Epithelial cell of prostate (primary cell): ENCODE measurements around the gene RNU5D-1.
"Not testable (repeated sequence)": the region's sequence is repeated elsewhere in the genome, so short reads cannot be mapped to it uniquely, and the experiment has no call there.

Experiments used
- DNase-seq: peaks from one replicate; pipeline ENCODE4 v3.0.0-alpha.2; 2011; ENCODE audit warnings: low read depth, low spot score
- H3K27ac ChIP-seq: fragments of 450-650 bp; 2 replicates; pipeline ENCODE4 v1.5.1; 2017; ENCODE audit warnings: mild to moderate bottlenecking

RNU5D-1 gene

GRCh38 chr1:44730741-44731512 is at the start of gene RNU5D-1:
Gene RNU5D-1 (minus strand): TSS chr1:44731170.
- H3K27ac ChIP-seq, result peak within 1 kb of the TSS; percentile 97
- peak; percentile 97 for DNase-seq

- DNase-seq, result no peak
- H3K27ac ChIP-seq, result no peak overlapping the region
These were observed 49.7 kb upstream of the RNU5D-1 start for GRCh38 chr1:44780583-44781121.

GRCh38 chr1:44778705-44779576 is 48.0 kb upstream of the RNU5D-1 start:
- H3K27ac ChIP-seq, result peak overlapping the region; percentile 89
- no peak for DNase-seq

- no peak for DNase-seq
- H3K27ac ChIP-seq, result peak overlapping the region; percentile 89
These were observed 47.1 kb upstream of the RNU5D-1 start for GRCh38 chr1:44777969-44778635.

- H3K27ac ChIP-seq, result peak overlapping the region; percentile 89
- no peak for DNase-seq
These were observed 46.6 kb upstream of the RNU5D-1 start for GRCh38 chr1:44777547-44777946.

GRCh38 chr1:44776730-44777068 is 45.7 kb upstream of the RNU5D-1 start:
- no peak for DNase-seq
- peak overlapping the region; percentile 89 for H3K27ac ChIP-seq

- no peak for DNase-seq
- H3K27ac ChIP-seq, result peak overlapping the region; percentile 89
These were observed 45.2 kb upstream of the RNU5D-1 start for GRCh38 chr1:44775930-44776729.

- DNase-seq, result peak; percentile 76
These were observed 44.3 kb upstream of the RNU5D-1 start, which contains the start of gene RPS8 for GRCh38 chr1:44775078-44775929. Gene RPS8 (plus strand): TSS chr1:44775540. CDS start chr1:44775597, 57 bp downstream.

GRCh38 chr1:44766421-44766820 is 35.5 kb upstream of the RNU5D-1 start:
- not testable (repeated sequence) for H3K27ac ChIP-seq, DNase-seq

More at GRCh38 chr1:44775078-44775929, 44.3 kb upstream of the RNU5D-1 start, which contains the start of gene RPS8:
- peak within 1 kb of the TSS; percentile 89 for H3K27ac ChIP-seq

GRCh38 chr1:44760876-44761275 is 29.9 kb upstream of the RNU5D-1 start:
- H3K27ac ChIP-seq, result no peak overlapping the region
- no peak for DNase-seq

GRCh38 chr1:44759077-44759476 is 28.1 kb upstream of the RNU5D-1 start:
- no peak for DNase-seq
- H3K27ac ChIP-seq, result no peak overlapping the region

GRCh38 chr1:44757420-44757819 is 26.4 kb upstream of the RNU5D-1 start:
- no peak overlapping the region for H3K27ac ChIP-seq
- DNase-seq, result no peak

- no peak overlapping the region for H3K27ac ChIP-seq
- no peak for DNase-seq
These were observed 16.9 kb upstream of the RNU5D-1 start for GRCh38 chr1:44747878-44748277.

- no peak for DNase-seq
- H3K27ac ChIP-seq, result no peak overlapping the region
These were observed 12.2 kb upstream of the RNU5D-1 start for GRCh38 chr1:44743211-44743610.

- H3K27ac ChIP-seq, result no peak overlapping the region
- DNase-seq, result no peak
These were observed 9.2 kb upstream of the RNU5D-1 start for GRCh38 chr1:44740179-44740617.

- peak; percentile 82 for DNase-seq
- peak within 1 kb of the TSS; percentile 71 for H3K27ac ChIP-seq
These were observed 8.6 kb upstream of the RNU5D-1 start, which contains the start of gene KIF2C for GRCh38 chr1:44739307-44740178. Gene KIF2C (plus strand): TSS chr1:44739837. CDS start chr1:44739933, 96 bp downstream.

GRCh38 chr1:44738953-44739306 is 8.0 kb upstream of the RNU5D-1 start:
- H3K27ac ChIP-seq, result peak overlapping the region; percentile 71
- not testable (repeated sequence) for DNase-seq

- DNase-seq, result no peak
- H3K27ac ChIP-seq, result no peak overlapping the region
These were observed 5.0 kb upstream of the RNU5D-1 start for GRCh38 chr1:44735992-44736391.
